ENCODE data around the gene SORBS2. TPM values are rescaled to one million over a fixed set of nuclear protein-coding genes. Genes with fewer than 3 reads are reported as not detected.

SORBS2 gene
- total and polyA plus RNA-seq, 2 of the 8 experiments (the other 6 are each of a cell fraction or from before 2014, with no cell fraction given), result 73.0 to 87.1 TPM

DNA sequence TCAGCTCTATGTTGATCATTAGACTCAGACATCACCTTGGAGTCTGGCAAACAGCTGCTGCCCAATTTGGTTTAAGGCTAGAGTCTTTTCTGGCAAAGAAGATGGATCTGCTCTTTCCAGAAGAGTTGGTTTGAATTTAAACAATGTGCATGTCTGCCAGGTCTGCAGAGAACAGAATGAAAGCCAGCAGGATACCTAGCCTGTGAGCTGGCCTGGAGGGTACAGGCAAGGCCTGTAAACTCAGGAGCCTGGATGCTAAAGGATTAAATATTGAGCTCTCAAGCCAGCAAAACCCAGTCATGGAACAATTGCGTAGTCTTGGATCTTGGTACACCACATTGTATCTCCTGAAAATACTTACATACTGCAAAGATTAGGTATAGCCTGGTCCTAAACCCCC, 261.1 kb downstream of the SORBS2 start (continued):
- TF ChIP-seq RNF2 (IDR thresholded peaks at IDR 0.05; ENCODE audit: borderline replicate concordance, low read depth, low read length, missing control alignments, poor library complexity, severe bottlenecking) (no peak), CTCF (IDR thresholded peaks at IDR 0.05; ENCODE audit: control extremely low read depth in 1 of 3, insufficient read depth in 1 of 3, low read depth in 1 of 3, low read length in 3 of 3) (no peak), JUN (IDR thresholded peaks at IDR 0.05; ENCODE audit: low read depth, low read length) (no peak), GTF2F1 (IDR thresholded peaks at IDR 0.05; ENCODE audit: borderline replicate concordance, low read depth, low read length) (no peak), NRF1 (IDR thresholded peaks at IDR 0.05; ENCODE audit: low read depth, low read length) (no peak), CEBPB (IDR thresholded peaks at IDR 0.05; ENCODE audit: low read depth, low read length) (no peak)
- TF ChIP-seq, protein P1, sequence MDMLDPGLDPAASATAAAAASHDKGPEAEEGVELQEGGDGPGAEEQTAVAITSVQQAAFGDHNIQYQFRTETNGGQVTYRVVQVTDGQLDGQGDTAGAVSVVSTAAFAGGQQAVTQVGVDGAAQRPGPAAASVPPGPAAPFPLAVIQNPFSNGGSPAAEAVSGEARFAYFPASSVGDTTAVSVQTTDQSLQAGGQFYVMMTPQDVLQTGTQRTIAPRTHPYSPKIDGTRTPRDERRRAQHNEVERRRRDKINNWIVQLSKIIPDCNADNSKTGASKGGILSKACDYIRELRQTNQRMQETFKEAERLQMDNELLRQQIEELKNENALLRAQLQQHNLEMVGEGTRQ (IDR thresholded peaks at IDR 0.05; ENCODE audit: low read length), result no peak
